ENCODE results near the gene IQSEC1.
"Not testable (repeated sequence)": the region's sequence is repeated elsewhere in the genome, so short reads cannot be mapped to it uniquely, and the experiment has no call there.

The IQSEC1 gene

DNA sequence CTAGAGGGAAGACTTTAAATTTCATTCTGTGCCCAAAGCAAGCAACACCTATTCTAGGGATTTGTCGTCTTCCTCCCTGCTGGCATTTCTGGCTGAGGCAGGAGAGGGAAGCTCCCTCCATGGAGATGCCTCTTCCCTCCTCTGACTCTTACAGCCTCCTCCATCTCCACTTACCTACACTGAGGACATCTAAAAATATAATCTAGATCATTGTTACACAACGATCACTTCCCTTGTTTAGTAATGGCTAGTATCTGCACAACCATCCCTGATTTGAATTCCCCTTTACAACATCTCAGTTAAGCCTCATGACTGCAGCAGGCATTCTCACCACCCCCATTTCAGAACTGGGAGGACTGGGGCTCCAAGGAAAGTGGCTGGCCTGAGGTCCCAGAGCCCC, 219.4 kb downstream of the IQSEC1 start:
- not testable (repeated sequence) for DNase-seq

DNA sequence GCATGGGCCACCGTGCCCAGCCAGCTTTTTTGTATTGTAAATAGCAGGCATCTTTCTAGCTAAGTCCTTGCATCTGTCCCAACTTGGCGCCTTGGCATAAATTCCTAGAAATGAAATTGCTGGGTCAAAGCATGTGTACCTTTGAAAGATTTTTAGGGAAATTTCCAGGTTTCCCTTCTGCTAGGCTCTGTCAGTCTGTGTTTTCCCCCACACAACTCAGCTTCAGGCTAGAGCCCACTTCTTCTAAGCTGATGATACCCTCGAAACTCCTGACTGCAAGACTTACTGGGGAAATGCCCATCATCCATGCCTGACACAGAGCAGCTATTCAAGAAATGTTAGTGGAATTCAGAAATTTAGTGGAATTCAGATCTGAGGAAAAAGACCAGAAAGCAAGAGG, 221.0 kb downstream of the IQSEC1 start:
- no peak for DNase-seq

Measured in T1000 (cell line).